ENCODE data around the gene MEST. TPM values are rescaled to one million over a fixed set of nuclear protein-coding genes. Genes with fewer than 3 reads are reported as not detected.

Gene MEST
- total RNA-seq, 6 experiments from 2014 or later = 23.4 to 46.9 (median 31.2) TPM

DNA sequence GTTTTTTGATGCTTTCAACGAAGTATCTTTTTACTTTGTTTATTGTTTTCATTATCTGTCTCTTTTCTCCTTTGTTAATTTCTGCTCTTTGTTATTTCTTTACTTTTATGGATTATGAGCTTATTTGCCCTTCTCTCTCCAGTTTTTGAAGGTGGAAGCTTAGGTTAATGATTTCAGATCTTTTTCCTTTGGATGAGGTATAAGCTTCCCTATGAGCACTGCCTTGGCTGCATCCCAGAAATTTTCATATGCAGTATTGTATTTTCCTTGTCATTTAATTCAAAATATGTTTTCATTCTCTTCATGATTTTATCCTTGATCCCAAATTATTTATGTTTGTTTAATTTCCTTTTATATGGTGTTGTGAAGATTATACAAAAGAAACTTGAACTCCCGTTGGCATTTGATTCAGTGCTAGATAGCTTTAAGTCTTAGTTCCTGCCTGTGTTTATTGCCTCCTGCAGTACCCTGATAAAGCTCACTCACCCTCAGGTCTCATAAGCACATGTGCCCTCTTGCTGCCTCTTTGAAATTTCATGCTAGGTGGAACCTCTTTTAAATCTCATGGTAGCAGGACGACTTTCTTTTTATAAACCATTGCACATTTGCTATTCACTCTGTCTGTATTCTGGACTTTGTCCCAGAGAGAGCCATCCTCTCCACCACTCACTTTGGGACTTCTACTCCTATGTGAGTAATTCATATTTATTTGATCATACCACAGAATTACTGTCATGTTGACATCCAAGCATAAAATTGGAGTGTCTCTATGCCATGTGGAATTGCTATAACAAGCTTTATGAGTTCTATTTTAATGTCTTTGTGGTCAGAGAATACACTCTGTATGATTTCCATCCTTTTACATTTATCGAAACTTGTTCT lies 28.1 kb upstream of the MEST start:
- WGBS (ENCODE audit: insufficient coverage, low coverage, low lambda C conversion rate, missing lambda C conversion rate) = 49% methylated on average over 4 of the region's 4 CpGs
- Histone ChIP-seq H3K27ac (no peak overlapping the region), H3K4me3 (no peak overlapping the region), H3K27me3 (no peaks in the 10 kb centered on the region), H3K4me1 (no peaks in the 10 kb centered on the region), H3K36me3 (no peaks in the 10 kb centered on the region), H3K9me3 (peaks cover 0 to 4% (median 0%) of the 10 kb centered on the region in 4 donors)
- DNase-seq (no peak), ATAC-seq (no peak)
- TF ChIP-seq, protein P1, sequence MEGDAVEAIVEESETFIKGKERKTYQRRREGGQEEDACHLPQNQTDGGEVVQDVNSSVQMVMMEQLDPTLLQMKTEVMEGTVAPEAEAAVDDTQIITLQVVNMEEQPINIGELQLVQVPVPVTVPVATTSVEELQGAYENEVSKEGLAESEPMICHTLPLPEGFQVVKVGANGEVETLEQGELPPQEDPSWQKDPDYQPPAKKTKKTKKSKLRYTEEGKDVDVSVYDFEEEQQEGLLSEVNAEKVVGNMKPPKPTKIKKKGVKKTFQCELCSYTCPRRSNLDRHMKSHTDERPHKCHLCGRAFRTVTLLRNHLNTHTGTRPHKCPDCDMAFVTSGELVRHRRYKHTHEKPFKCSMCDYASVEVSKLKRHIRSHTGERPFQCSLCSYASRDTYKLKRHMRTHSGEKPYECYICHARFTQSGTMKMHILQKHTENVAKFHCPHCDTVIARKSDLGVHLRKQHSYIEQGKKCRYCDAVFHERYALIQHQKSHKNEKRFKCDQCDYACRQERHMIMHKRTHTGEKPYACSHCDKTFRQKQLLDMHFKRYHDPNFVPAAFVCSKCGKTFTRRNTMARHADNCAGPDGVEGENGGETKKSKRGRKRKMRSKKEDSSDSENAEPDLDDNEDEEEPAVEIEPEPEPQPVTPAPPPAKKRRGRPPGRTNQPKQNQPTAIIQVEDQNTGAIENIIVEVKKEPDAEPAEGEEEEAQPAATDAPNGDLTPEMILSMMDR (IDR thresholded peaks at IDR 0.05) = no peak
- TF ChIP-seq POLR2A (IDR thresholded peaks at IDR 0.05) = no peak
- intact Hi-C loops (cut with DNase I) = no loop called here

DNA sequence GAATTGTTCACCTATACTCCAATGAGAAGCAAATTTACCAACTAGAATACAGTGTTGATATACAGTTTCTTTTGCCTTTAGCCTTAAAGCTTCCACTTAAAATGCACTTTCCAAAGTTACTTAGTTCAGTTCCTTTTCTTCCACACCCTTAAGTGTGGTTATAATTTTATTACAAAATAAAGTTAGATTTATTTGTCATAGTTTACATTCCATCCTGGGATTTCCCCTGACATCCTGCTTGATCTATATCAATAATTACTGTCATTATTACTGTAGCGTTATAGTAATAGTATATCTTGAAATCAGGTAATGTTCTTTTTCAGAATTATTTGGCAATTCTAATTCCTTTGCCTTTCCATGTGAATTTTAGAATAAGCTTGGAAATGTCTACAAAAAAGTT lies 23.3 kb upstream of the MEST start:
- Histone ChIP-seq H3K9me3 (no peaks in the 10 kb centered on the region), H3K27me3 (no peaks in the 10 kb centered on the region), H3K36me3 (no peaks in the 10 kb centered on the region), H3K4me3 (no peak overlapping the region), H3K4me1 (no peaks in the 10 kb centered on the region), H3K27ac (no peak overlapping the region)
- TF ChIP-seq, protein P1 (IDR thresholded peaks at IDR 0.05) = no peak
- TF ChIP-seq POLR2A (IDR thresholded peaks at IDR 0.05) = no peak
- ATAC-seq = no peak
- WGBS (ENCODE audit: insufficient coverage, low coverage, low lambda C conversion rate, missing lambda C conversion rate) = 92% methylated on average over 1 of the region's 1 CpG
- intact Hi-C loops (cut with DNase I) = no loop called here
- no peak for DNase-seq

DNA sequence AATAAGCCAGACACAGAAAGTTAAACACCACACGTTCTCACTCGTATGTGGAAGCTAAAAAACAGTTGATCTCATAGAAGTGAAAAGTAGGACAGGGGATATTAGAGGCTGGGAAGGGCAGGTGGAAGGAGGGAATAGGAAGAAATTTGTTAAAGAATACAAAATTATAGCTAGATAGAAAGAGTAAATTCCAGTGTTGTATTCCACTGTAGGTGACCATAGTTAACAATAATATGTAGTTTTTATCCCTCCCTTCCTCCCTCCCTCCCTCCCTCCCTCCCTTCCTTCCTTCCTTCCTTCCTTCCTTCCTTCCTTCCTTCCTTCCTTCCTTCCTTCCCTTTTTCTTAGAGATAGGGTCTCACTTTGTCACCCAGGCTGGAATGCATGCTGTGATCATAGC lies 19.9 kb upstream of the MEST start:
- Histone ChIP-seq H3K4me3 (no peak overlapping the region), H3K27me3 (no peaks in the 10 kb centered on the region), H3K4me1 (no peaks in the 10 kb centered on the region), H3K9me3 (no peaks in the 10 kb centered on the region), H3K27ac (no peak overlapping the region), H3K36me3 (no peaks in the 10 kb centered on the region)
- WGBS (ENCODE audit: insufficient coverage, low coverage, low lambda C conversion rate, missing lambda C conversion rate) = 68% methylated on average over 2 of the region's 2 CpGs
- TF ChIP-seq POLR2A (IDR thresholded peaks at IDR 0.05) = no peak
- TF ChIP-seq, protein P1 (IDR thresholded peaks at IDR 0.05) = no peak
- intact Hi-C loops (cut with DNase I) = no loop called here
- DNase-seq = no peak
- no peak for ATAC-seq

DNA sequence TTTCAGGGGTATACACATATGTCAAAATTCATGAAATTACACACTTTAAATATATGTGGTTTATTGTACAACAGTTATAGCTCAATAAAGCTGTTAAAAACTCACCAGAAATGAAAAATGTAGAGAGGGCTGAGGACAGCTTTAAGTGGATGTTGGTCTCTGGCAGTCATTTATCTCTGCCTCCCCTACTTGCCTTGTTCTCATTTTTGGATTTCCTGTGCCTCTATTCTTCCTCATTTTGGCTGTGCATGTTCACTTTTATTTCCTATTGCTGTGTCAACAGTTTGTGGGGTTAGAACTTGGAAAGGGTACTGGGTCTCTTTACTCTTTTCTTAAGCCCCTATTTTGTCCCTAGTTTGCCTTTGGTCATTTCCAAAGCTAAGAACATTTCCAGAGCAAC lies 18.6 kb upstream of the MEST start:
- H3K36me3 ChIP-seq = no peaks in the 10 kb centered on the region
- H3K27me3 ChIP-seq = no peaks in the 10 kb centered on the region
- peak; percentile 32 to 54 (median 42) for ATAC-seq
- intact Hi-C loops (cut with DNase I) = no loop called here
- no peak overlapping the region for H3K27ac ChIP-seq
- no peak overlapping the region for H3K4me3 ChIP-seq
- DNase-seq = no peak
- no peaks in the 10 kb centered on the region for H3K4me1 ChIP-seq
- TF ChIP-seq, protein P1 (IDR thresholded peaks at IDR 0.05) = no peak
- TF ChIP-seq POLR2A (IDR thresholded peaks at IDR 0.05) = no peak
- H3K9me3 ChIP-seq = no peaks in the 10 kb centered on the region

Measured in right lobe of liver (tissue), 6 donors.